HG03135 (cell line): Measurements from ENCODE around the gene WWC2.
A peak's percentile ranks its signal among the peaks of the same experiment; 100 is the strongest.

Experiments used
- ATAC-seq: cut with Tn5 transposase; IDR thresholded peaks from one replicate; pipeline ENCODE4 v1.9.1; 2021; ENCODE audit warnings: mild to moderate bottlenecking, moderate library complexity; ENCODE audit not compliant: unreplicated experiment

WWC2 gene

DNA sequence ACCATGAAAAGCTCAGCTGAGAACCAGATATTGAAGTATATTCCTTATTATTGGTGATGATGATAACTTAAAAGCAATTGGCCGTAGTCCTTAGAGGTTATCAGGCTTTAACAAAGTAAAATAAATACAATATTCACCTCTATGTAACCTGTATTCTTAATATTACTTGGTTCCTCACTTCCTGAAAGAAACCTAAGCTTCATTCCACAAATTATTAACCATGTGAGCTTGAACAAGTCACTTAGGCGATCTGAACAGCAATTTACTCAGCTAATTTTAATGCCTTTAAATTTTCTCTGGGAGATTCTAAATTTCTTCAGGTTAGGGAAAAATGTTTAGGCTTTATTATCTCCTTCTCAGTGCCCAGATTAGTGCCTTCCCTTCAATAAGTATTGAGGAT, 151.8 kb downstream of the WWC2 start:
- ATAC-seq = no peak

DNA sequence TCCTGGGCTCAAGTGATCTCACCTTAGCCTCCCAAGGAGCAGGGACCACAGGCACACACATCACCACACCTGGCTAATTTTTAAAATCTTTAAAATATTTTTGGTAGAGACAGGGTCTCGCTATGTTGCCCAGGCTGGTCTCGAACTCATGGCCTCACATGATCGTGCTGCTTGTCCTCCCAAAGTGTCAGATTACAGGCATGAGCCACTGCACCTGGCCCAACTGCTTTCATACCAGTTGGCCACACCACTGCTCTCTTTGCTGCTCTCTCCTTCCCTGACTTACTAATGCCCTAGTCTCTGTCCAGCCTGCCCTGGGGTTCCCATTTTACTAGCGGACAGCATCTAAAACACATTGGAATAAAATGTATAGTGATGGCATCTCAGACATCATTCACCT, 153.9 kb downstream of the WWC2 start:
- no peak for ATAC-seq

DNA sequence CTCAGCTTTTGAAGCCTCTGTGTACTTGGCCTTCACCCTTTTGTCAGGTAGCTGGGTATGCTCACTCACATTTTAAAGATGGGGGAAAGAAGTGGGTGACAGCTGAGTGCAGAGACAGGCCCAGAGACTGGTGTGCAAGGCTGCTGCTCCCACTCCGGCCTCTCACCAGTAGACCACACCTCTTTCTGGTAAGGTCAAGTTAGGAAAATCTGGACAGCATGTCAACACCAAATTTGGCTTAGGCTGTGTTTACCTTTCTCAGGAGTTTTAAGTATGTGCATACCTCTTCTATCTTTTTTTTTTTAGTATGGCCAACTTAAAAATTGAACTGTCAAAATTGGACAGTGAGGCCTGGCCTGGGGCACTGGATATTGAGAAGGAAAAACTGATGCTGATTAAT, 154.4 kb downstream of the WWC2 start:
- ATAC-seq = no peak

DNA sequence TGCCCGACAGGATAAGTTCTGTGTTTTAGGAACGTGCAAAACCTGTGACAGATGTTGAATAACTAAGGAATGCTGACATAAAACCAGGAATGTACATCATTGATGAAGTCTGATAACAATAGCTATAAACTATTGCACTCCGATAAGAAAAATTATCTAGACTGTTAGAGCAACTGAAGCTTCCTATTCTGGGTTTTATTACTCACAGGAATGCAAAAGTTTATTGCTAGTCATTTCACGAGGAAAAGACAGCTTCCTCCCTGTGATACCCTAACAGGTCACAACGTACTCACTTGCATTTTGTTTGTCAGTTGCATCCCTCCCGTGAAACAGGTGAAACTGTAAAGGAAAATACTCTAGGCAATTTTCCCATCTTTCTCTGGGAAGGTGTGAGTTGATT, 155.1 kb downstream of the WWC2 start:
- ATAC-seq = no peak

DNA sequence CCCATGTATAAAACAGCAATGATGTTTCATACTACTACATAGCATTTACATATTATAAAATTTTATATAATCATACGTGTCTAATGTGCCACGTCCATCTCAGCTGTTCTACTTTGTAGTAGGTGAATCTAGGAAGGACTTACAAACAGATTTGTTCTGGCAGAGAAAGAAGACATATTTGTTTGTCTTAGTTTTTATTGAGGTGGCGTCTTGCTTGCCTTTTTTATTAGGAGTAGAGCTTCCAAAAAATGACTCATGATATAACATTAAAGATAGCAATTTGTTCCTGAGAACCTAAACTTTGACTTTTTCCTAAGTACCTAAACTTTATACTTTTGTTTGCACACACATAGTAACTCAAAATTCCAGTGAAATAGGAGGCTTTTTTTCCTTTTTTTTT, 156.4 kb downstream of the WWC2 start:
- no peak for ATAC-seq

DNA sequence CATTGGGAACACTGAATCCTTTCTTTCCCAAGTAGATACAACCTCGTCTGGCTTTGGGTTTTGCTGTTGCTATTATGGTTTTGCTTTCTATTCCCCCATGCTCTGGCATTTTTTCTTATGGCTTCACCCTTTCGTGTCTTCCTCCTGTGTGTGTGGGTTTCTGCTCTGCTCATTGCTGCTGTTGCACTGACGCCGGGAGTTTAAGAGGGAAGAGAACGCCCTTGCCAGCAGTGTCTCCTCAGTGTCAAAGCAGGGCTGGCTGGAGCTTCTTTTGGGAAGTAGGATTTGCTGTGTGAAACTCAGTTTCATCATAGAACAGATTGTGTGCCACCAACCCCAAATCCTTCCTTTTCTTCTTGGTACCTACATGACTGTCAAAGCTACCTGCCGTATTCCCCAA, 157.3 kb downstream of the WWC2 start:
- ATAC-seq = no peak

DNA sequence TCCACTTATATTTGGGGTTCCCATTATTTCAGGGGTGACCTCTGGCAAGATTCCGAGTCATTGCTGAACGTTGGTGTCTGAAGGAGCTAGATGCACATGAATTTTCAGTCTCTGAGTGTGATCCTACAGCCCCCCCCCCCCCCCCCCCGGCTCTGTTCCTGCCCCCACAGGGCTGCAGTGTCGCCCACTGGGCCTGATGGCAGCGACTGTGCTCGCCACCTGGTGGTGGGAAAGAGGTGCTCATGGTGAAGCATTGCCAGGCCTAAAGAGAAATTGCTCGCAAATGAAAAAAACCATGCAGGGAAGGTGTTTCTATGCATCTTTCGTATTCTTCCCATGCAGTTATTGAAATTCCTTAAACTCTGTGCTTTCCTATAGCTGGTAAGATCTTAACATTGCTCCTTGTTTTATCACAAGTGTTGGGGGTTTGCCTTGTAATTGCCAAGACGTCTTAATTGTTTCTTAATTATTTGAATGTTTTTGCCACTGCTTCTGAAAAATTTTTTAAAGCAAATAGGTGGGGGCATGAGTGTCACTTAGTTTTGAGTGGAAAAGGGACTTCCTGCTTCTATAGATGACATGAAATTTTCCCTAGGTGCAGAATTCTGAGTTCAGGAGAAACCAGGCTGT, 157.8 kb downstream of the WWC2 start:
- ATAC-seq = peak; percentile 65

DNA sequence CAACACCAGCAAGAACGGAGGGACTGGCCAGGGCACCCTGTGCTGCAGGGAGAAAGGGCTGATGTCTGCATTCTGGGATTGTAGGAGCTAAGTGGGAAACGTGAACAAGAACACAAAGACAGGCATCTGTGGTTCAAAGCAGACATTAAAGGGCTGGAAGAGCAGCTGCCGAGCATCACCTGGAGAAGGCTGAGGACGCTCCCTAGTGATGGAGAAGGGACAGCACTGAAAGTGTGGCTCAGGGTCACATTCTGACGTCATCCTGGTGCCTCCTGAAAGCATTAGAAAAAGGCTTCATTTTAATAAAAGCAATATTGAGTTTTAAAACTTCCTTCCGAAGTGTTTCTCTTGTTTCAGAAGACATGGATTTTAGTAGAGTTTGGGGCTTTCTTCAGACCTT, 158.8 kb downstream of the WWC2 start:
- no peak for ATAC-seq

DNA sequence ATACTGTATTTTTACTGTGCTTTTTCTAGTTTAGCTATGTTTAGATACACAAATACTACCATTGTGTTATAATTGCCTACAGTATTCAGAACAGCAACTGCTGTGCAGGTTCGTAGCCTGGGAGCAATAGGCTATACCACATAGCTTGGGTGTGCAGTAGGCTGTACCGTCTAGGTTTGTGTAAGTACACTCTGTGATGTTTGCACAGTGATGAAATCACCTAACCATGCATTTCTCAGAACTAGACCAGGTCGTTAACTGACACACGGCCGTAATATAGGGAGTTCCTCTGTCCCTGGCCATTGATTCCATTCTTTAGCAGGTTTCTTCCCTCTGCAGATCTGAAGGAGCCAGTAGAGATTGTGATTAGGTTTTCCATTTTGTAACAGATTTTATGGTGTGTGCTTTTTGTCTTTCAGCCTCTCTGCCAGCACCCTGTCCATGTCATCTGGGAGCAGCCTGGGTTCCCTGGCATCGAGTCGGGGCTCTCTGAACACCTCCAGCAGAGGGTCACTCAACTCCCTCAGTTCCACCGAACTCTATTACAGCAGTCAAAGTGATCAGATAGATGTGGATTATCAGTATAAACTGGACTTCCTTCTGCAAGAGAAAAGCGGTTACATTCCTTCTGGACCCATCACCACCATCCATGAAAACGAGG, 161.6 kb downstream of the WWC2 start:
- no peak for ATAC-seq

DNA sequence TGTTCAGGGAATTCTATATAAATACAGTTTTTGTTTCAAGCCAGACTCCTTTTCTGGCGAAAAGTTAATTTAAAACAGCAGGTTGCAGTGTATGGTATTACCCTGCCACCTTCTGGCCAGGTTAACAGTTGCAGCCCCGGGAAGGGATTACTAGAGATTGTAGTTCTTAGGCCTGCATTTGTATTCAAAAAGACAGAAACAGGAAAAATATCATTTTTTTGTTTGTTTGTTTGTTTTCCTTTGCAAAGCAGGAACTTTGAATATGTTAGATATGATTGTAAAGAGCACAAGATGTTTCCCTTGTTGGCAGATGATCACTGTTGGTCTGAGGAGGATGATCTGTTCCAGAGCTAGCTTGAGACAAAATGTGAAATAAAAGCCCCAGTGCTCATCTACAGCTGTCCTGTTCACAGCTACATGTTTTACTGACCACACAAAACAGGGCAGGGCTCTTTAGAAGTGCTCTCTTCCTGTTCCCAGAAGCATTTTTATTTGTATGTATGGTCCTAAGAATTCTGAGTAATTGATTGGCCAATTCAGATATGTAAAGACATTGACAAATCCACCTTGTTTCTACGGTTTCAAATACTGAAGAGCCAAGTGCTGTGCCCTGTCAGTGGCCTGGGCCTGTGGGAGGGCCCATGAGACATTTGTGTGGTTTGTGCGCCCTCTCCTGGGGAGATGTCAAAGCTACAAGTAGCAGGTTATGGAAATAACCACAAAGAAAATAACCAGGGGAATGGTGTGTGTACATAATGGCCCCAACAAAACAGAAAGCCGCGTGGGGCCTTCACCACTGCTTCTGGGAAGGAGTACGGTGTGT, 163.1 kb downstream of the WWC2 start:
- peak; percentile 95 for ATAC-seq

DNA sequence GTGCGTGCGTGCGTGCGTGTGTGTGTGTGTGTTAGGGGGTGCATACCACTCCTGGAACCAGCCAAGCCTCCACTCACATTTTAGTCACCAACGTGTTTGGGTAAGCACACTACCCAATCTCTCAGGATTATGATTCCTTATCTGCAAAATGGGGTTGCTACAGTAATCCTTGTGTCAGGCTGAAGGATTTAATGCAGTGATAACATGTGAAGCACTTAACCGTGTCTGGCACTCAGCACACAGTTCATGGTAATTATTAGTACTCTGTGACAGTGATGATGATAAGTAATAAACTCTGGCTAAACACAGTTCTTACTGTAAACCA, 163.7 kb downstream of the WWC2 start:
- ATAC-seq = no peak

DNA sequence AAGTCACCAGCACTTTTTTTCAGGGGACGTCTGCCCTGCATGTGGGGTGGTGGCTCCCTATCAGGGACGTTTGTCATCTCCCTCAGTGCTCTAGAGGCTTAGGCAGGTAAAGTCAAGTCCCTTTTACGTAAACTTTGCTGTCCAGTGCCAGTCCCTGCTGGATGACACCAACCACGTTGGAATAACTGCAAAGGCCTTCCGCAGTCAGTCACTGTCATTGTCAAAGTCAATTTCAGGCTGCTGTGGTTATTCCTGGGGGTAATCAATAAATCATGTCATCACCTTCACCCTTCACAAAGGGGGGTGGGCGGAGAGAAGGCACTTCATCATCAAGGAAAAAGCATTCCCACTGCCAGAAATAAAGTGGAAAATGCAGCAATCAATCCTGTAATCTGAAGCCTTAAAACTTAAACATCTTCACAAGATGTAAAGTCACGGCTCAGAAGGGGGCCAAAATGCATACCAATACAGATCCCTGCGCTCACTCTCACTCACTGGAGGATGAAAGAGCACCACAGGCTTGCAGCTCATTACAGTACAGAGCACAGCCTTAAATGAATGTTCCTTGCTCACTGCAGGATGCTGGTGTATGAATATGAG, 164.8 kb downstream of the WWC2 start:
- ATAC-seq = no peak

DNA sequence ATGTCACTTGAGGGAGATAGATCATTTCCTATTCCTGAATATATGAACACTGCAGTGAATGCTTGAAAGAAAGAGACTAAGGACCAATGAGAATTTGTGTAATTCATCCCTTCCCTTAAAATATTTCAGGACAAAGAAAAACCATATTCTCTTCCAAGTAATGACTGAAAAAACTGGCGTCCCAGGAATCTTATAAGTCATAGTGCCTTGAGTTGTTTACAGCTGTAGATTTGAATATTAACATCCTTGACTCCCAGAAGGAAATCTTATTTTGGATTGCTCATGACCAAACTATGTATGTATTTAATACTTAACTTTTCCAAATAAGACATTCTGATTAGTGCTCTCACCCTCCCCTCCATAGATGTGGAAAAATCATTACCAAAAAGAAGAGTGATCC, 165.6 kb downstream of the WWC2 start:
- no peak for ATAC-seq

DNA sequence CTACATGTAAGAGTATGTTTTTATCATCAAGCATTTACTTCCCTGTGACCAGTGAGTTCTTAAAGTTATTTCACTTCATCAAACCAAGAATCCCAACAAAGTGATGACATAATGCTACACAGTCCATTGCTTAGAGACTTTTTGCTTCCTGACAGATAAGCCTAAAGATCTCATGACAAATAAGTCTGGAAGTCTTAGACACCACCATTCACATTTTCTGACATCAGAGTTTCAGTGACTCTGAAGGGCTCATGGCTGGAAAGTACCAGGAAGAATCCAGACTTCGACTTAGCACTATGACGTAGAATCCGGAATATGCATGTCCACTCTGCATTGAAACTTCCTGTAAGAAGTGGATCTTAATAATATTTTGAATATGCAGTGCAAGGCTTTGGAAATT, 167.3 kb downstream of the WWC2 start:
- ATAC-seq = no peak

DNA sequence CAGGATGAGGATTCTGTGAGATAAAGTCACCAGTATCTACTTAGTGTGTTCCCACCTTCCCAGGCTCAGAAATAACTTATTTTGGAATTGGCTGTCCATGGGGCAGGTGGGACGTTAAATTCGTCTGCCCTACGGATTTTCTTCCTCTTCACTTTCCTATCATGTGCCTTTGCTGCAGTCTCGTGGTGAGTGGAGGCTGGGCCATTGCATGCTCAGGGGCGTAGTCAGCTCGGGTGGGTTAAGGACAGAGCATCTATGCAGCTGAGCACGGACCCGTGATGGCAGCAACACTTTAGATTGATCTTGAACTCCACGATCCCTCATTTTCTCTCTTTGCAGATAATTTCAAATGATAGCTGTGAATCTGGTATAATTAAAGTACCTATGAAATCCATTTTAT, 169.5 kb downstream of the WWC2 start:
- no peak for ATAC-seq

DNA sequence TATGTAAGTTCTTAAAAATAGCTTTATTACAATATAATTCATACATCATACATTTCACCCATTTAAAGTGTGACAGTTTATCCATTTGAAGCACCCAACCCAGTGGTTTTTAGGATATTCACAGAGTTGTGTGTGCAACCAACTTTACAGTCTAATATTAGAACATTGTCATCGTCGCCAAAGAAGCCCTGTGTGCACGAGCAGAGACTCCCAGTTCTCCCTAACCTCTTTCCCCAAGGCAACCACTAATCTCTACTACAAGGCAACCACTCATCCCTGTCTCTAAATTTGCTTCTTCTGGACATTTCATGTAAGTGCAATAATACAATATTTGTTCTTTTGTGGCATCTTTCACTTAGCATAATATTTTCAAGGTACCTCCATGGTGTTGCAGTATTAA, 173.3 kb downstream of the WWC2 start:
- ATAC-seq = no peak

DNA sequence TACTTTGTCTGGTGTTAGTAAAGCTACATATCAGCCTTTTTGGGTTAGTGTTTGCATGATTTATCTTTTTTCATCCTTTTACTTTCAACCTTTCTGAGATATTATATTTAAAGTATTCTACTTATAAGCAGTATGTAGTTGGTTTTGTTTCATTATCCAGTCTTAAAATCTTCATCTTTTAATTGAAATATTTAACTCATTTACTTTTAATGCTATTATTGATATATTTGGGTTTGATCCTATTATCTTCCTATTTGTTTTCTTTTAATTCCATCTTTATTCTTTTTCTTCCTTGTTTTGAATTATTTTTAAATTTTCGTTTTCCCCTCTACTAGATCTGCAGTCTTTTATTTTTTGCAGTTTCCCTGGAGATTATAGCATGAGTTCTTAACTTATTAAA, 177.0 kb downstream of the WWC2 start:
- ATAC-seq = no peak

DNA sequence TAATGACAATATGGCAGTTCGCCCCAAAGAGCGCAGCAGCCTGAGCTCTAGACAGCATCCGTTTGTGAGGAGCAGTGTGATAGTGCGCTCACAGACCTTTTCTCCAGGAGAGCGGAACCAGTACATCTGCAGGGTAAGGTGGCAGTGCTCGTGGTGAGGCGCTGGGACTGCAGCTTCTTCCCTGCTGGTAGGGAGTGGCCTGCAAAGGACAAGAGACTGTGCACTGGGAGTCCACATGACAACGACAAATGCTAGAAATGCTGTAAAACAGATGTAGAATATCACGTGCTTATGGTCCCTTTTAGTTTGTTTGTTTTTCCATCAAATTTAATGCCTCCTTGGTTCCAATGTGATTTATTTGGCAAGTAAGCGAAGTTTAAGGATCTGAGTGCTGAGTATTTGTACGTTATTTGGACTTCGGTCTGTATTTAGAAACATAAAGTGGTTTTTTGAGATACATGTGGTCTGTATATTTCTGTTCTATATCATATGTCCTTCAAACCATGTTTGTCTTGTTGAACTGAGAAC, 185.3 kb downstream of the WWC2 start:
- no peak for ATAC-seq

DNA sequence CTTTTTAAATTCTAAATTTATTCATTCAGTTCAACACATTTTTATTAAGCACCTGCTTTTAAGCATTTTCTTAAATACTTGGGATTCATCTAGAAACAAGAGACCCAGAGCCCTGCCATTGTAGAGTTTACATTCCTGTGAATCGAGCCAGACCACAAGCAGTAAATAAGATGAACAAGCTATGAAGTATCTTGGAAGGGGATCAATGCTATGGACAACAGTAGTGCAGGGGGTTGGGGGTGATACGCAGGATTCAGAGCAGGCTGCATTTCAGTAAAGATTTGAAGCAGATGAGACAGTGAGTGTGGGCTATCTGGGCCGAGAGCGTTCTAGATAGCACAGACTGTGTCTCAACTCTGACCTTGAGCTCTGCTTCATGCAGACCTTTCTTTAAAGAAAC, 185.9 kb downstream of the WWC2 start:
- no peak for ATAC-seq

DNA sequence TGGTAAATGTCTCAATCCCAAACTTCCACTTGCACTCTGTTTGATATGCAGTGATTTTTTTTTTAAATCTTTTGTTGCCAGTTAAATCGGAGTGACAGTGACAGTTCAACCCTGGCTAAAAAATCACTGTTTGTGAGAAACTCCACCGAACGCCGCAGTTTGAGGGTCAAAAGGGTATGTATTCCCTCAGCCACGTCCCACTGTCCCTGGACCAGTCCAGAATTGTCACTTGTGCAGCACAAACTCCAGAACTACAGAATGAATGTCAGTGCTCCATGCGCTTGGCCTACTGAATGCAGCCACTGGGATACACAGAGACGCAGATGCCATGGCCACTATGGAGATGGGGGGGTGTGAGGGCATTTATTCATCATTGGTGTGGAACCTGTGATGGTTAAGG, 186.8 kb downstream of the WWC2 start:
- no peak for ATAC-seq

DNA sequence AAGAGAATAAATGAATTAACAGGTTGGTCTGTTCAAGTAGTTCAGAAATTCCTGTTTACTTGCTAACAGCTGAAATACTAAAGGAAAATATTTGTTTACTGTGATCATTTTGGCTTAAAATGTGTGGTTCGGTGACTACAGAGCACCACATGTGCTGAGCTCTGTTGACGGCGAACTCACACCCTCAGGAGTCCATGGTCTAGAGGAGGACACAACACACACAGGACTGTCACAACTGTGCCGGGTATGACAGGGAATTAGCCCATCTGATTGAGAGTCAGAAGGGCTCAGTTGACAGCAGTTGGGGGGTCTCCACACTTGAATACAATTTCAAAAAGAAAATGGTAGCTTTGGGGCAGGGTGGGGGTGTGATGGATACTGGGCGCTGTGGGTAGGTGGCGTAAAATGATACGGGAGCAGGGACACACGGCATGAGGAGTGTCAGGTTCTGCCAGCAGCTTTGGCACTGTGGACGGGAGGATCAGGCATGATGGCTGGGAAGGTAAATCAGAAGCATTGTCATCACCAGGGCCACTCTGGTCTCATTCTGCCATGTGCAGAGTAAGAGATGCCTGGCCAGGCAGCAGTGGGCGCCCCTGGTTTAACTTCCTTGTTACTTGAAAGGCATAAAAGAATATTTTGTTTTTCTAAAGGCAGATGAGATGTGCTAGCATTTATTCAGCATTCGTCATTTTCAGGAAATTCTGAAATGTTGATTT, 187.7 kb downstream of the WWC2 start:
- ATAC-seq = peak; percentile 29
